HG03354 (cell line): ENCODE measurements around the gene TTC27.
"Not testable (repeated sequence)": the region's sequence is repeated elsewhere in the genome, so short reads cannot be mapped to it uniquely, and the experiment has no call there.

ENCODE experiments used
- ATAC-seq: cut with Tn5 transposase; IDR thresholded peaks from one replicate; pipeline ENCODE4 v1.9.1; 2021; ENCODE audit warnings: mild to moderate bottlenecking; ENCODE audit not compliant: unreplicated experiment, poor library complexity, severe bottlenecking

The TTC27 gene

GRCh38 chr2:32838418-32838817, 210.6 kb downstream of the TTC27 start:
- peak; percentile 72 for ATAC-seq

- ATAC-seq = no peak
These were observed 211.1 kb downstream of the TTC27 start for GRCh38 chr2:32838949-32839348.

- ATAC-seq = no peak
These were observed 214.4 kb downstream of the TTC27 start for GRCh38 chr2:32841931-32842898.

- no peak for ATAC-seq
These were observed 215.8 kb downstream of the TTC27 start for GRCh38 chr2:32843699-32844098.

- ATAC-seq = no peak
These were observed 216.4 kb downstream of the TTC27 start for GRCh38 chr2:32844253-32844652.

- ATAC-seq = not testable (repeated sequence)
These were observed 218.4 kb downstream of the TTC27 start for GRCh38 chr2:32846274-32846673.

- no peak for ATAC-seq
These were observed 219.9 kb downstream of the TTC27 start for GRCh38 chr2:32847734-32848133.

GRCh38 chr2:32849456-32850194, 221.8 kb downstream of the TTC27 start:
- ATAC-seq = no peak

GRCh38 chr2:32851777-32852439, 224.1 kb downstream of the TTC27 start:
- no peak for ATAC-seq

- ATAC-seq = no peak
These were observed 225.0 kb downstream of the TTC27 start for GRCh38 chr2:32852856-32853255.

- ATAC-seq = no peak
These were observed 229.0 kb downstream of the TTC27 start for GRCh38 chr2:32856891-32857290.

- ATAC-seq = no peak
These were observed 230.9 kb downstream of the TTC27 start for GRCh38 chr2:32858713-32859112.

- ATAC-seq = no peak
These were observed 232.5 kb downstream of the TTC27 start for GRCh38 chr2:32860385-32860784.

- no peak for ATAC-seq
These were observed 234.6 kb downstream of the TTC27 start for GRCh38 chr2:32862269-32863055.

- no peak for ATAC-seq
These were observed 235.5 kb downstream of the TTC27 start for GRCh38 chr2:32863326-32863725.

GRCh38 chr2:32863803-32864202, 236.0 kb downstream of the TTC27 start:
- ATAC-seq = no peak

GRCh38 chr2:32864334-32865111, 236.7 kb downstream of the TTC27 start:
- no peak for ATAC-seq

GRCh38 chr2:32865399-32866068, 237.7 kb downstream of the TTC27 start:
- ATAC-seq = peak; percentile 47
